Heart left ventricle (tissue), 13 donors: ENCODE results near the gene TTC23.

Experiments used
- CTCF ChIP-seq, 12 donors: fragments of 200-600 bp; sonication (generic) in 4 of 12; IDR thresholded peaks; one replicate each; pipeline versions ENCODE4 v1.5.0 to v1.8.0; 2018 to 2022; ENCODE audit warnings: antibody characterized with exemption in 12 of 12, mild to moderate bottlenecking in 5 of 12
- POLR2A ChIP-seq, 2 donors: fragments of 450-650 bp; IDR thresholded peaks; one replicate each; pipeline ENCODE4 v1.6.1; 2017; ENCODE audit warnings: antibody characterized with exemption in 2 of 2, mild to moderate bottlenecking in 2 of 2, moderate library complexity in 2 of 2
- donor health status: ischemic (EF 13 %, LVEDD 7.1; RV severe dilation, severe dysfunction).
- donor health status: DM: no; HTN: yes; CAD: no.
- donor health status: DM: no; HTN: no; CAD: no.
- donor health status: ischemic (EF 25% LVEDD 6.9; RV normal size, moderate dysfunction).
- donor health status: ischemic (EF 25% LVEDD 5.7; RV mildly dilated, moderate dysfunction).
- donor health status: ischemic (EF 35%, LVEDD 5.7; RV mildly dilated, moderate dysfunction).
- donor health status: nonischemic (EF 11% LVEDD 7.7; RV severe dilation, severe dysfunction).
- donor health status: DM: yes; HTN: yes; CAD: no.
- donor health status: PGD.
- donor health status: ischemic (EF 29% LVEDD 5.4; RV normal size, mild dysfunction).
- donor health status: nonischemic (EF 23%, LVEDD 6.1; RV moderate dilation, normal function).

DNA sequence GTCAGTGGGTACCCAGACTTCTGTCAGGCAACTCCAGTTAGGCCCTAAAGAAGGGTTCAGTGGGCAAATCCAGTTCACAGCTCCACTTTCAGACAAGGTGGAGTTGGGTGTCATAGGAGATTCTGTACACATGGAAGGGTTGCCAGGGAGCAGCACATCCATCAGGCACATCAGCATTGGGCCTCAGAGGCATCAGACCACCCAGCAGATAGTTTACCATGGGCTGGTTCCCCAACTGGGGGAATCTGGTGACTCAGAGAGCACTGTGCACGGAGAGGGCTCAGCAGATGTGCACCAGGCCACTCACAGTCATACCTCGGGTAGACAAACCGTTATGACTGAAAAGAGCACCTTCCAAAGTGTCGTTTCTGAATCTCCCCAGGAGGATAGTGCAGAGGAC lies 117.3 kb downstream of the TTC23 start:
- no peak for TF ChIP-seq CTCF (IDR thresholded peaks at IDR 0.05)
- TF ChIP-seq POLR2A (IDR thresholded peaks at IDR 0.05), result no peak
